NCI-H128 (cell line): ENCODE data around the gene ACAD11.

Experiments
- DNase-seq: peaks from one replicate; lab custom pipeline; 2025; ENCODE audit not compliant: unreplicated experiment; lab: John Stamatoyannopoulos, UW

The ACAD11 gene

DNA sequence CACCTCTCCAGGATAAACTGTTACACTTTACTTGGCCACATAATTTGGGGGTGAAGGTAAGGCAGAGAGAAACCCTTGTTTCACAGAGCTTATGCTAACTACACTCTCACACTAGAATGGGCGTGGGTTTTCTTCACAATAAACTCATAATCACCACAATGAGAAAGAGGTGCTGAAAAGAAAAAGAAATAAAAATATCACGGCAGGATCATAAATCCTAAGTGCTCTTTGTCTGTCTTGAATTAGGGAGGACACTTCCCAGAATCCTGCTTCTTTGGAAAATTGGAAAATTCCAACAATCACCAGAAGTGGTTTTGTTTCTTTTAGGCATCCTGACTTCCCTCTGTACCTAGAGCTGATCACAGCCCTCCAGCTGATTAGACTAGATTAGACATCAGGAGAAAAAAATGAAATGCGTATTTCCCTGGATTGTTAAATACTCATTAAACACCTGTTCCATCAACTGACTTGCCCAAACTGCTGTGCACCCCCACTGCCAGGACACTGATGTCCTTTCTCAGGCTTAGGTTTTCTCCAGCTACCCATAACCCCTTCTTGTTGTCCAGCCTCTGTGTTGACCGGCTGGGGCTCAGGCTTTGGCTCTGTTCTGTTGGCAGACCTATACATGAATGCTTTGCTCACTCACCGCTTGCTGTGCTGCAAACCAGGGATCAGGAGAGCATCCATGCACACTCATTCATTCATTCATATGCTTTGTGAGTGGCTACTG, 104.1 kb downstream of the ACAD11 start:
- no peak for DNase-seq

DNA sequence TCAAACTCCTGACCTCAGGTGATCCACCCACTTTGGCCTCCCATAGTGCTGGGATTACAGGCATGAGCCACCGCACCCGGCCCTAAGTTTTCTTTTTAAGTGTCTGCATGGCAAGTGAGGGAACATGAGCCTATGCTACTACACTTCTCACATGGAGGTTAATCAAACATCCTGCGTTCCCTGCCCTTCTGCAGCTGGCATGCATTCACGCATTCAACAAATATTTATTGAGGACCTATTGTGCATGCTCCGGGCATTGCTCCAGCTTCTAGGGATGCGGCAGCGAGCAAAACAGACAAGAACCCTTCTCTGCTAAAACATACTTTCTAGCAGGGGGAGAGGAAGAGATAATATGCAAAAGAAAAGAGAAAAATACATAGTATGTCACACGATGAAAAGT, 105.2 kb downstream of the ACAD11 start:
- peak; percentile 33 for DNase-seq

DNA sequence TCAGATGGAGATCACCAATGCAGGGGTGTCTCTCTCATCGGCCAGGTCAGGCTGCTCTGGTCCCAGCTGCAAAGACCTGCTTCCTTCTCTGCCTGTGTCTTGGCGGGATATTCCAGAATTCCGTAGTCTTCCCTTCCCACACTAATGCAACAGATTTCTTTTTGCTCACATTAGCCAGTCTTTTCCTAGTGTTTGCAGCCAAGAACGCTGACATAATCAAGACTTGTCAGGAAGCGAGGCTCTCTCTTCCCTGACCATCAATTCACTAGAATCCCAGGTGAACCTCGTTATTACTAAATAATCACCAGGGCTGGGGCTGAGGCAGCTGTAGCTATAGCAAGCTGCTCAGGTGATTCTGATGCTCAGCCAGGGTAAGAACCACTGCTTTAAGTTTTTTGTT, 105.8 kb downstream of the ACAD11 start:
- no peak for DNase-seq

DNA sequence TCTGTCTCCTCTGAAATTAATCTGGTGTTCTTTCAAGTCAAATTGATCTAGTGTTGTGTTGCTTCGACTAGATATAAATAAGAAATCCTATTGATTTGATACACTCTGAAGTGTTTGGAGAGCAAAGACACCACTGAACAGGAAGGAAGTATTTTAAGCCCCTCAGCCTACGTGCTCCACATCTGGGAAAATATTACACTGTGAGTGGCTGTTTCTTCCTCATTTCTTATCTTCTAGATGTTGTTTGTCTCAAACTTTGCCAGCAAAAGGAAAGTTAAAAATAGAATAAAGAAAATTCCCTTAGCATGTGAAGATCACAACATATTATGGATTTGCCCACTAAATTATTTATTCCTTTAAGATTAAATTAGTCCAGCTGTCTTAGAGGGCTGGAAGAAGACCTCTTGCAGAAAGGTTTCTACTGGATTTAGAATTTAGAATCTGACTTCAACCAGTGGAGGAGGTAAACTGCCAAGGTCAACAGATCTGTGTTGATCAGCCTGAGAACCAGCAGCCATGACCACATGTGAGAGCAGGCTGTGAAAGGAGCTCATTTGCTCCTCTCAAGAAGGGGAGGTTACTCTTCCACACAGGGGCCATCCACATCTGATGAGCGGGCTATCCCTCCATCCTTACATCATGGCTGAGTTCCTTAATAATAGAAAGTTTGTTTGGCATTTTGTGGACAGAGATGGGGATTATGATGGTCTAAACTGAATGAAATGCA, 108.9 kb downstream of the ACAD11 start:
- DNase-seq = no peak

DNA sequence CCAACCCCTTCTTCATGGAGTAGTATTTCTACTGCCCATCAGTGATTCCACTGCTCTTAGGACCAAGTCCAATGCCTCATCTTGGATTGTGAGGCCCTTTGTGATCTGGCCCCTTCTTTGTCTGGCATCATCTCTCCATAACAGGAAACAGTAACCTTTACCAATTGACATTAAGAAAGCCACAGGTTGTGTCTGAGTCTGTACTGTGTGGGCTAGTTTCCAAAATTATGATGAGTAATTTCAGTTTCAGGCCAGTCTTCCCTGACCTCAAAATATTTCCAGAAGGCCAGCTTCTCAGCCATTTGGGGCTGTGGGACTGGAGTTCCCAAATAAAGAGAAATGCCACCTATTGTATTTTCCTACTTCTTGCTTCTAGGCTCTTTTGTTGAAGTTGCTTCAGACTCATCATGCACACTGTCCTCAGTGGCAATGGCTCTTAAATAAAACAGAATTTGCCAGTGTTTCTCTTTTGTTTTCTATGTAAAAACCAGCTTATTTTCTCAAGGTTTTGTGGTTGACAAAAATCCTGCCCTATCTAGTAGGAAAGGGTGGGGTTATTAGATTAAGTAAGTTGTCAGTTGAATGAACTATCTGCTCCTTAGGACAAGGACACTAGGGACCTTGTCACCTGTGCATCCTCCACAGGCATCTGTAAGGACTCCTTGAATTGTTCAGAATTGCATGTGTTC, 109.6 kb downstream of the ACAD11 start:
- DNase-seq = no peak

GRCh38 chr3:132549169-132549568, 110.4 kb downstream of the ACAD11 start:
- DNase-seq = no peak

- no peak for DNase-seq
Measured at GRCh38 chr3:132545471-132545870, 114.1 kb downstream of the ACAD11 start.

DNA sequence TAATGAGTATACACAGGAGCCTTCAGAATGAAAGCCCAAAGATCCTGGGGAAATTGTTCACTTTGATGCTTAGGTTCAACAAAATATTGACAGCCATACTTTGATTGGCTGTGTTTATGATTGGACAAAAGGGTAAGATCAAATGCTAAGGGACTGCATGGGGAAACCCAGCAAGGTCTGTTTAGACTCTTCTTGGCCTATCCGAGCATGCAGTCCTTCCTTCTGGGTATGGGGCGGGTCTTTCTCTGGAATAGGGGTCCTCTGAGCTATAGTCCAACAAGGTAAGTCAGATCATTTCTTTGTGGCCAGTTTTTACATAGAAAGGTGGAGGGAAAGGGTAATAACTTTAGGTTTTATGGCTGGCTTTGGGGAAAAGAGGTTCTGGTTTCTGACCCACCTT, 115.5 kb downstream of the ACAD11 start:
- DNase-seq = no peak

DNA sequence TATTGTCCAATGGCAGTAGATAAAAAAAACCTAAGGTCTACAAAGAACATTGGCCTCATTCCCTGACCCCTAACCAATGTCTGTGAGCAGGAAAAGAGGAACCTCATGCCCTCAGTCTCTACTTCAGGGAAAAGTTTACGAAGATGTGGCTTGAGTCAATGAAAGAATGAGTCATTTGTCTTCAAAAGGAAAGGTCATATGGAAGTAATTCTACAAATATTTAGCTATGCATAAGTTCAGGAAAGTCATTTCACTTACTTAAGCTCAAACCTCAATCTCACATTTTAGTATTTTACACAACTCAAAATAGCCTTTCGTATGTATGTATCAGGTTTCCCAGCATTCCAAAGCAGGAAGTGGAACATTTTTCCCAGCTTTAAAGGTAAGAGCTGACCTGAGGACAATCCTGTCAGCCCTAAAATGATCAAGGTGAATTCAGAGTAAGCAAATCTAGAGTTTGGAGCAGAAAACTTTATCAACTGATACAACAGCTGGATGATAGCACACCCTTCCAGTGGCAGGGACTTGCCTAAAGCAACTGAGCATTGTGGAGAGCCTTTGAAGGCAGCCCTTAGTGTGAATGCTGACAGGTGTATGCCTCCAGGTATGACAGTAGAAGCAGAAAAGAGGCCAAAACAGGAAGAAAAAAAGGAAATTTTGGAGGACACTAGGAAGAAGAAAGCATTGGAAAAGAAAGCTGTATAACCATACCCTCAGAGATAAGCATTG, 116.4 kb downstream of the ACAD11 start:
- DNase-seq = no peak

- DNase-seq = no peak
Measured at GRCh38 chr3:132542577-132542976, 117.0 kb downstream of the ACAD11 start.

- no peak for DNase-seq
Measured at GRCh38 chr3:132539681-132540080, 119.9 kb downstream of the ACAD11 start.

- DNase-seq = no peak
Measured at GRCh38 chr3:132538072-132538471, 121.5 kb downstream of the ACAD11 start.

GRCh38 chr3:132537297-132537696, 122.3 kb downstream of the ACAD11 start:
- DNase-seq = no peak

DNA sequence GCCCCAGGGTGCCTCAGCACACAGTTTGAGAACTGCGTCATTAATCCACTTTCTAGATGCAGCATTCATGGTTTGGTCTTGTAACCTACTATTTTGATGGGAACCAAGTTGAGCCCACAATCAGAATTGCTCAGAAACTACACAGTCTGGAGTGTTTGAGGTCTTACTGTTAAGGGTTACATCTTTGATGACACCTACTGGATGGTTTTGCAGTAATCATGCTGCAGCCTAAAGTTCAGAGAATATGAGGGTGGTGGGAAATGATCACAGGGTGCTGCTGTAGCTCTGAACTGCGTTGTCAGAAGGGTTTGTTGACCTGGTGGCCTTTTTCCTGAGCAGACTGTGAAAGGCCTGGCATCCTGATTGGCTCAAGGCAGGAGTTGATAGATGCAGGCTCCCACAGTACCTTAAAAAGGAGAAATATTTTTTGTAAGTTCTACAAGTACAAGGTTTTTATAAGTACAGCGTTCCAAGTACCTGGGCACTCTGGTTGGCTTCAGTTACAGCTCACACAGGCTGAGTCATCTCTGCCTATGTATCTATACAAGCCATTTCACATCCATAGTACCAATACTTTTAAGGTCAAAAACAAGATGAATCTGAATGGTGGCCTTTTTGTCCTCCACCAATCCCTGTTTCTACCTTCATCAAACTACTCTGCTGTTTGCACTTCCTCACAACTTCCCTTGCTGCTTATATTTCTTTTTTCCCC, 123.0 kb downstream of the ACAD11 start:
- DNase-seq = no peak

GRCh38 chr3:132535575-132536441, 123.8 kb downstream of the ACAD11 start:
- DNase-seq = peak; percentile 49

GRCh38 chr3:132530624-132531023, 129.0 kb downstream of the ACAD11 start:
- DNase-seq = no peak

DNA sequence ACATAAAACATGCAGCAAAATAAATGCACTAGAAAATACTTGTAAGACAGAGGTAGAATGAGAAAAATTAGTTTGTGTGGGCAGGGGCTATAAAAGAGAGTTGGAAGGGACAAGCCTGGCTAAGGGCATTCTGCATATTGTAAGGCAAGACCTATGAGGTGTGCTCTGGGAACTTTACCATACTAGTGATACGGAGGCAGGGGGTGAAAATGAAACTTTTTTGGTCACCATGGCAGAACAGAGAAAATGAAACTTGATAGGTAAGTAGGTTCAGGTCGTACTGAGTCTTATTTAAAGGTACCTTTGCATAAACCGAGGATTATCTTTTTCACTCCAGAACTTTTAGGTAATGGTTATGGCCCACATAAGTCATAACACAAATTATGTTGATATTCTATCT, 137.3 kb downstream of the ACAD11 start:
- DNase-seq = no peak

GRCh38 chr3:132521901-132522300, 137.7 kb downstream of the ACAD11 start:
- DNase-seq = no peak

- no peak for DNase-seq
Measured at GRCh38 chr3:132519914-132520313, 139.7 kb downstream of the ACAD11 start.

DNA sequence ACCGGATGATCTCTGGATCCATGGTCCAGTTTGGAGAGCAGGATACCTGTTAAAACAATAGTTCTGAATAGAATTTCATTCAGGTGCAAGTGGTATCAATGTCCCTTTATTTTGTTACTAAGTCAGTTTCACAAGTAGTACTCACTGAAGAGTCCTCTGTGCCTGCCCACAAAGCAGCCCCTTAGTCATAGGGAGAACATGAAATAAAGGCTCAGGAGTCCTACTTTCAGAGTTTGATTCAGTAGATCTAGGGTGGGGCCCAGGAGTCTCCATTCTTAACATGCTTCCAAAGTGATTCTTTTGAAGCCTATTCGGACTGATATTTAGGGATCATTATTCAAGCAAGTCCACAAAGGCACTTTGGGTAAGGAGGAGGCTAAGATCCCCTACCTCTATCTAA, 142.3 kb downstream of the ACAD11 start:
- DNase-seq = no peak
